GM19240 (cell line): ENCODE measurements around the gene ZNF513.
A peak's percentile ranks its signal among the peaks of the same experiment; 100 is the strongest.
"Not testable (repeated sequence)": the region's sequence is repeated elsewhere in the genome, so short reads cannot be mapped to it uniquely, and the experiment has no call there.

ENCODE experiments used
- DNase-seq: peaks from one replicate; pipeline ENCODE4 v3.0.0; 2011; ENCODE audit warnings: low spot score; ENCODE audit not compliant: insufficient read length

The ZNF513 gene

GRCh38 chr2:27380626-27381545 is at the start of gene ZNF513:
ZNF513 (minus strand) TSS chr2:27380734; CDS start chr2:27380526, 208 bp downstream.
- DNase-seq = peak; percentile 82

- peak; percentile 73 for DNase-seq
These were observed 48.5 kb upstream of the ZNF513 start for GRCh38 chr2:27428978-27429541.

GRCh38 chr2:27428213-27428977 is 47.9 kb upstream of the ZNF513 start, which contains the start of gene NRBP1:
NRBP1 (plus strand) TSS chr2:27428631; CDS start chr2:27433274, 4,643 bp downstream.
- peak; percentile 74 for DNase-seq

- DNase-seq = no peak
These were observed 47.3 kb upstream of the ZNF513 start for GRCh38 chr2:27427863-27428212.

GRCh38 chr2:27425039-27425438 is 44.5 kb upstream of the ZNF513 start:
- DNase-seq = not testable (repeated sequence)

GRCh38 chr2:27422958-27423357 is 42.4 kb upstream of the ZNF513 start:
- DNase-seq = no peak

- no peak for DNase-seq
These were observed 41.2 kb upstream of the ZNF513 start for GRCh38 chr2:27421660-27422250.

GRCh38 chr2:27420996-27421395 is 40.5 kb upstream of the ZNF513 start:
- DNase-seq = no peak

GRCh38 chr2:27416151-27416550 is 35.6 kb upstream of the ZNF513 start:
- DNase-seq = no peak

- no peak for DNase-seq
These were observed 32.1 kb upstream of the ZNF513 start for GRCh38 chr2:27412419-27413152.

GRCh38 chr2:27409321-27410073 is 29.0 kb upstream of the ZNF513 start, which contains the start of gene PPM1G:
PPM1G (minus strand) TSS chr2:27409591; CDS start chr2:27409422, 169 bp downstream.
- peak; percentile 84 for DNase-seq

GRCh38 chr2:27408601-27409320 is 28.2 kb upstream of the ZNF513 start:
- no peak for DNase-seq

- no peak for DNase-seq
These were observed 27.4 kb upstream of the ZNF513 start for GRCh38 chr2:27407798-27408491.

GRCh38 chr2:27400348-27401135 is 20.0 kb upstream of the ZNF513 start:
- no peak for DNase-seq

- no peak for DNase-seq
These were observed 18.4 kb upstream of the ZNF513 start for GRCh38 chr2:27398962-27399361.

- no peak for DNase-seq
These were observed 12.7 kb upstream of the ZNF513 start for GRCh38 chr2:27393225-27393624.

GRCh38 chr2:27390822-27391679 is 10.5 kb upstream of the ZNF513 start:
- no peak for DNase-seq
